Peyer's patch (tissue), 4 donors: ENCODE measurements around the gene CXorf49B.
"Not testable (repeated sequence)": the region's sequence is repeated elsewhere in the genome, so short reads cannot be mapped to it uniquely, and the experiment has no call there.

Source experiments
- CTCF ChIP-seq, 6 experiments: fragments of 450-650 bp in 4 of 6; fragments of 200-600 bp in 2 of 6; sonication (generic) in 1 of 6; IDR thresholded peaks; one replicate each; pipeline ENCODE4 v1.5.1; 2017 to 2019; ENCODE audit warnings: antibody characterized with exemption in 6 of 6, mild to moderate bottlenecking in 3 of 6, moderate library complexity in 1 of 6
- POLR2A ChIP-seq, 2 donors: fragments of 450-650 bp; IDR thresholded peaks; one replicate each; pipeline ENCODE4 v1.5.1; 2017; ENCODE audit warnings: antibody characterized with exemption in 2 of 2, mild to moderate bottlenecking in 2 of 2, moderate library complexity in 2 of 2

GRCh38 chrX:71782950-71783299, 19.8 kb downstream of the CXorf49B start:
- not testable (repeated sequence) for TF ChIP-seq POLR2A, CTCF (IDR thresholded peaks at IDR 0.05)
